Measurements from ENCODE around the gene THRSP.

THRSP gene

GRCh38 chr11:78099666-78100065 lies 36.0 kb downstream of the THRSP start:
- TF ChIP-seq EP300 (IDR thresholded peaks at IDR 0.05; ENCODE audit: borderline replicate concordance) (no peak), TEAD4 (IDR thresholded peaks at IDR 0.05) (no peak), CREB1 (IDR thresholded peaks at IDR 0.05; ENCODE audit: low read depth) (no peak), USF1 (IDR thresholded peaks at IDR 0.05) (no peak), CEBPB (IDR thresholded peaks at IDR 0.05) (no peak), REST (IDR thresholded peaks at IDR 0.05; ENCODE audit: low read depth) (no peak), YY1 (IDR thresholded peaks at IDR 0.05; ENCODE audit: low read depth) (no peak)

GRCh38 chr11:78100261-78100660 lies 36.6 kb downstream of the THRSP start:
- TF ChIP-seq REST (IDR thresholded peaks at IDR 0.05; ENCODE audit: low read depth) (no peak), USF1 (IDR thresholded peaks at IDR 0.05) (no peak), TEAD4 (IDR thresholded peaks at IDR 0.05) (no peak), EP300 (IDR thresholded peaks at IDR 0.05; ENCODE audit: borderline replicate concordance) (no peak), RAD21 (IDR thresholded peaks at IDR 0.05; ENCODE audit: low read depth) (no peak), YY1 (IDR thresholded peaks at IDR 0.05; ENCODE audit: low read depth) (no peak)

- no peak for TF ChIP-seq TCF12 (IDR thresholded peaks at IDR 0.05; ENCODE audit: low read depth)
- no peak for TF ChIP-seq TEAD4 (IDR thresholded peaks at IDR 0.05)
- no peak for TF ChIP-seq FOXM1 (IDR thresholded peaks at IDR 0.05; ENCODE audit: borderline replicate concordance, low read depth)
- TF ChIP-seq ZBTB7A (IDR thresholded peaks at IDR 0.05; ENCODE audit: low read depth): no peak
These were observed 37.2 kb downstream of the THRSP start for GRCh38 chr11:78100676-78101472.

- TF ChIP-seq USF1 (IDR thresholded peaks at IDR 0.05) (no peak), CREB1 (IDR thresholded peaks at IDR 0.05; ENCODE audit: low read depth) (no peak), EP300 (IDR thresholded peaks at IDR 0.05; ENCODE audit: borderline replicate concordance) (no peak)
These were observed 45.7 kb downstream of the THRSP start for GRCh38 chr11:78109081-78110015.

GRCh38 chr11:78110351-78110750 lies 46.7 kb downstream of the THRSP start:
- TF ChIP-seq MAX (IDR thresholded peaks at IDR 0.05) (no peak), REST (IDR thresholded peaks at IDR 0.05; ENCODE audit: low read depth) (no peak), USF1 (IDR thresholded peaks at IDR 0.05) (no peak)
